ENCODE results near the gene SLC24A4.

SLC24A4 gene

GRCh38 chr14:92352158-92352985 is 29.4 kb downstream of the SLC24A4 start:
- peaks cover 22% of the 10 kb centered on the region for H3K27me3 ChIP-seq (ENCODE audit: insufficient read depth, poor library complexity, severe bottlenecking)
- TF ChIP-seq, protein P1, sequence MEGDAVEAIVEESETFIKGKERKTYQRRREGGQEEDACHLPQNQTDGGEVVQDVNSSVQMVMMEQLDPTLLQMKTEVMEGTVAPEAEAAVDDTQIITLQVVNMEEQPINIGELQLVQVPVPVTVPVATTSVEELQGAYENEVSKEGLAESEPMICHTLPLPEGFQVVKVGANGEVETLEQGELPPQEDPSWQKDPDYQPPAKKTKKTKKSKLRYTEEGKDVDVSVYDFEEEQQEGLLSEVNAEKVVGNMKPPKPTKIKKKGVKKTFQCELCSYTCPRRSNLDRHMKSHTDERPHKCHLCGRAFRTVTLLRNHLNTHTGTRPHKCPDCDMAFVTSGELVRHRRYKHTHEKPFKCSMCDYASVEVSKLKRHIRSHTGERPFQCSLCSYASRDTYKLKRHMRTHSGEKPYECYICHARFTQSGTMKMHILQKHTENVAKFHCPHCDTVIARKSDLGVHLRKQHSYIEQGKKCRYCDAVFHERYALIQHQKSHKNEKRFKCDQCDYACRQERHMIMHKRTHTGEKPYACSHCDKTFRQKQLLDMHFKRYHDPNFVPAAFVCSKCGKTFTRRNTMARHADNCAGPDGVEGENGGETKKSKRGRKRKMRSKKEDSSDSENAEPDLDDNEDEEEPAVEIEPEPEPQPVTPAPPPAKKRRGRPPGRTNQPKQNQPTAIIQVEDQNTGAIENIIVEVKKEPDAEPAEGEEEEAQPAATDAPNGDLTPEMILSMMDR (IDR thresholded peaks at IDR 0.05; ENCODE audit: poor library complexity, severe bottlenecking), result peak; percentile 30
- H3K4me3 ChIP-seq (ENCODE audit: severe bottlenecking), result no peak overlapping the region
- ATAC-seq (ENCODE audit: low read depth) (no peak), DNase-seq (ENCODE audit: low spot score) (no peak)
- H3K36me3 ChIP-seq (ENCODE audit: low read depth), result no peaks in the 10 kb centered on the region
- no peak overlapping the region for H3K27ac ChIP-seq (ENCODE audit: poor library complexity, severe bottlenecking)
- H3K4me1 ChIP-seq (ENCODE audit: insufficient read depth, poor library complexity, severe bottlenecking), result no peaks in the 10 kb centered on the region
- no peaks in the 10 kb centered on the region for H3K9me3 ChIP-seq (ENCODE audit: severe bottlenecking)

GRCh38 chr14:92353447-92353846 is 30.5 kb downstream of the SLC24A4 start:
- no peak for ATAC-seq (ENCODE audit: low read depth)
- Histone ChIP-seq H3K4me1 (ENCODE audit: insufficient read depth, poor library complexity, severe bottlenecking) (no peaks in the 10 kb centered on the region), H3K9me3 (ENCODE audit: severe bottlenecking) (no peaks in the 10 kb centered on the region), H3K36me3 (ENCODE audit: low read depth) (no peaks in the 10 kb centered on the region), H3K27me3 (ENCODE audit: insufficient read depth, poor library complexity, severe bottlenecking) (peaks cover 17% of the 10 kb centered on the region), H3K4me3 (ENCODE audit: severe bottlenecking) (no peak overlapping the region), H3K27ac (ENCODE audit: poor library complexity, severe bottlenecking) (no peak overlapping the region)
- TF ChIP-seq, protein P1 (IDR thresholded peaks at IDR 0.05; ENCODE audit: poor library complexity, severe bottlenecking), result no peak
- DNase-seq (ENCODE audit: low spot score), result no peak

DNA sequence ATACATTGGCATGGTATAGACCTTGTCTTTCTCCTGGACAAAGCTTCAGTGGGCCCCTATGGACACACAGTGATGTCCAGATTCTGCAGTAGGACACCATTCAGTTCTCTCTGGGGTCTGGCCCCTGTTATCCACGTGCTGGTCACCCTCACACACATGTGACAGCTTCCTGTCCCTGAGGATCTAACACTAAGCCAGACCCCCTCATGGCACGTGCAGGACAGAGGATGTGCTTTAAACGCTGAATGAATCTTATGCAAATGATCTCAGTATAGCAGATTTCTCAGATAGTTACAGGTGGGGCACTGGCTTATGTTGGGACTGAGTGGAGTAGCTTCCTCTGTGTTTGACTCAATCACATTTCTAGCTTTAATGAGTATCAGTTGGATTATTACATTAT is 33.7 kb downstream of the SLC24A4 start:
- H3K4me1 ChIP-seq (ENCODE audit: insufficient read depth, poor library complexity, severe bottlenecking), result no peaks in the 10 kb centered on the region
- TF ChIP-seq, protein P1 (IDR thresholded peaks at IDR 0.05; ENCODE audit: poor library complexity, severe bottlenecking), result no peak
- H3K9me3 ChIP-seq (ENCODE audit: severe bottlenecking), result no peaks in the 10 kb centered on the region
- no peak for DNase-seq (ENCODE audit: low spot score)
- H3K27me3 ChIP-seq (ENCODE audit: insufficient read depth, poor library complexity, severe bottlenecking), result peaks cover 9% of the 10 kb centered on the region
- H3K27ac ChIP-seq (ENCODE audit: poor library complexity, severe bottlenecking), result no peak overlapping the region
- H3K4me3 ChIP-seq (ENCODE audit: severe bottlenecking), result no peak overlapping the region
- ATAC-seq (ENCODE audit: low read depth), result no peak
- no peaks in the 10 kb centered on the region for H3K36me3 ChIP-seq (ENCODE audit: low read depth)

- Histone ChIP-seq H3K9me3 (ENCODE audit: severe bottlenecking) (no peaks in the 10 kb centered on the region), H3K4me1 (ENCODE audit: insufficient read depth, poor library complexity, severe bottlenecking) (no peaks in the 10 kb centered on the region), H3K36me3 (ENCODE audit: low read depth) (no peaks in the 10 kb centered on the region), H3K4me3 (ENCODE audit: severe bottlenecking) (no peak overlapping the region), H3K27me3 (ENCODE audit: insufficient read depth, poor library complexity, severe bottlenecking) (peaks cover 20% of the 10 kb centered on the region), H3K27ac (ENCODE audit: poor library complexity, severe bottlenecking) (no peak overlapping the region)
- DNase-seq (ENCODE audit: low spot score) (no peak), ATAC-seq (ENCODE audit: low read depth) (no peak)
- TF ChIP-seq, protein P1 (IDR thresholded peaks at IDR 0.05; ENCODE audit: poor library complexity, severe bottlenecking), result no peak
Observed at GRCh38 chr14:92360651-92361370, 37.8 kb downstream of the SLC24A4 start.

All from RWPE2 (cell line).